Duodenal mucosa (tissue), 2 donors: ENCODE results near the gene A4GALT.
A peak's percentile ranks its signal among the peaks of the same experiment; 100 is the strongest.
"Not testable (repeated sequence)": the region's sequence is repeated elsewhere in the genome, so short reads cannot be mapped to it uniquely, and the experiment has no call there.

ENCODE experiments used
- H3K27ac ChIP-seq: one replicate; pipeline ENCODE4 v1.7.0; 2013; ENCODE audit warnings: low read depth, low read length
- H3K27me3 ChIP-seq, 2 donors: one replicate each; pipeline ENCODE4 v1.7.0; 2013; ENCODE audit warnings: low read length in 2 of 2, control low read depth in 1 of 2; ENCODE audit not compliant: insufficient read depth in 2 of 2, control insufficient read depth in 1 of 2
- H3K36me3 ChIP-seq, 2 donors: one replicate each; pipeline ENCODE4 v1.7.0; 2013; ENCODE audit warnings: low read length in 2 of 2, control low read depth in 1 of 2; ENCODE audit not compliant: insufficient read depth in 2 of 2, control insufficient read depth in 1 of 2
- H3K4me1 ChIP-seq, 2 donors: one replicate each; pipeline ENCODE4 v1.7.0; 2013; ENCODE audit warnings: low read length in 2 of 2, control low read depth in 1 of 2; ENCODE audit not compliant: insufficient read depth in 2 of 2, control insufficient read depth in 1 of 2
- H3K4me3 ChIP-seq, 2 donors: one replicate each; pipeline ENCODE4 v1.7.0; 2013; ENCODE audit warnings: low read length in 2 of 2, low read depth in 1 of 2
- H3K9ac ChIP-seq, 2 donors: one replicate each; pipeline ENCODE4 v1.7.0; 2013; ENCODE audit warnings: low read length in 2 of 2, low read depth in 1 of 2
- H3K9me3 ChIP-seq, 2 donors: one replicate each; pipeline ENCODE4 v1.7.0; 2013; ENCODE audit warnings: low read length in 2 of 2, control low read depth in 1 of 2; ENCODE audit not compliant: control insufficient read depth in 1 of 2

A4GALT gene

GRCh38 chr22:42758931-42759629 lies 38.4 kb upstream of the A4GALT start:
- Histone ChIP-seq H3K4me1 (peaks cover 0 to 6% of the 10 kb centered on the region in 2 donors), H3K4me3 (no peak overlapping the region), H3K9me3 (no peaks in the 10 kb centered on the region), H3K27ac (no peak overlapping the region), H3K9ac (no peak overlapping the region), H3K36me3 (no peaks in the 10 kb centered on the region), H3K27me3 (no peaks in the 10 kb centered on the region)

- not testable (repeated sequence) for H3K4me1 ChIP-seq
Observed at GRCh38 chr22:42755553-42755952, 34.9 kb upstream of the A4GALT start.

GRCh38 chr22:42755121-42755520 lies 34.5 kb upstream of the A4GALT start:
- H3K36me3 ChIP-seq, H3K27me3 ChIP-seq, H3K4me1 ChIP-seq, H3K4me3 ChIP-seq, H3K9me3 ChIP-seq, H3K9ac ChIP-seq, H3K27ac ChIP-seq: not testable (repeated sequence)

More at GRCh38 chr22:42755553-42755952, 34.9 kb upstream of the A4GALT start:
- not testable (repeated sequence) for H3K36me3 ChIP-seq, H3K27ac ChIP-seq, H3K4me3 ChIP-seq, H3K9ac ChIP-seq, H3K27me3 ChIP-seq, H3K9me3 ChIP-seq

GRCh38 chr22:42754658-42755057 lies 34.0 kb upstream of the A4GALT start:
- H3K4me1 ChIP-seq, result peaks cover 0 to 6% of the 10 kb centered on the region in 2 donors
- H3K27ac ChIP-seq, result no peak overlapping the region
- H3K4me3 ChIP-seq, result no peak overlapping the region
- no peaks in the 10 kb centered on the region for H3K36me3 ChIP-seq
- H3K9ac ChIP-seq, result no peak overlapping the region
- H3K27me3 ChIP-seq, result no peaks in the 10 kb centered on the region
- H3K9me3 ChIP-seq, result no peaks in the 10 kb centered on the region

- Histone ChIP-seq H3K4me1 (peaks cover 0 to 6% of the 10 kb centered on the region in 2 donors), H3K4me3 (no peak overlapping the region), H3K9ac (no peak overlapping the region), H3K36me3 (no peaks in the 10 kb centered on the region), H3K27ac (no peak overlapping the region), H3K9me3 (no peaks in the 10 kb centered on the region), H3K27me3 (no peaks in the 10 kb centered on the region)
Observed at GRCh38 chr22:42752912-42753311, 32.2 kb upstream of the A4GALT start.

- peaks cover 0 to 6% of the 10 kb centered on the region in 2 donors for H3K4me1 ChIP-seq
- no peaks in the 10 kb centered on the region for H3K27me3 ChIP-seq
- no peaks in the 10 kb centered on the region for H3K36me3 ChIP-seq
- H3K27ac ChIP-seq, result no peak overlapping the region
- H3K9ac ChIP-seq, result no peak overlapping the region
- no peaks in the 10 kb centered on the region for H3K9me3 ChIP-seq
- H3K4me3 ChIP-seq, result no peak overlapping the region
Observed at GRCh38 chr22:42752230-42752746, 31.6 kb upstream of the A4GALT start.

GRCh38 chr22:42750421-42750820 lies 29.8 kb upstream of the A4GALT start:
- not testable (repeated sequence) for H3K9me3 ChIP-seq, H3K9ac ChIP-seq, H3K36me3 ChIP-seq, H3K27me3 ChIP-seq, H3K27ac ChIP-seq, H3K4me3 ChIP-seq, H3K4me1 ChIP-seq

- Histone ChIP-seq H3K4me3 (no peak overlapping the region), H3K4me1 (no peaks in the 10 kb centered on the region), H3K27ac (peak overlapping the region; percentile 58), H3K36me3 (no peaks in the 10 kb centered on the region), H3K9ac (no peak overlapping the region), H3K9me3 (no peaks in the 10 kb centered on the region), H3K27me3 (no peaks in the 10 kb centered on the region)
Observed at GRCh38 chr22:42747701-42748513, 27.2 kb upstream of the A4GALT start.

- H3K9me3 ChIP-seq, result no peaks in the 10 kb centered on the region
- no peak overlapping the region for H3K4me3 ChIP-seq
- H3K27me3 ChIP-seq, result no peaks in the 10 kb centered on the region
- H3K36me3 ChIP-seq, result no peaks in the 10 kb centered on the region
- H3K4me1 ChIP-seq, result no peaks in the 10 kb centered on the region
- H3K27ac ChIP-seq, result no peak overlapping the region
- H3K9ac ChIP-seq, result no peak overlapping the region
Observed at GRCh38 chr22:42745118-42745517, 24.4 kb upstream of the A4GALT start.

GRCh38 chr22:42743501-42743991 lies 22.9 kb upstream of the A4GALT start:
- Histone ChIP-seq H3K27me3 (no peaks in the 10 kb centered on the region), H3K9ac (no peak overlapping the region), H3K27ac (peak overlapping the region; percentile 11), H3K4me3 (no peak overlapping the region), H3K36me3 (no peaks in the 10 kb centered on the region), H3K9me3 (no peaks in the 10 kb centered on the region), H3K4me1 (no peaks in the 10 kb centered on the region)
